ENCODE results near the gene IREB2. TPM values are rescaled to one million over a fixed set of nuclear protein-coding genes. Genes with fewer than 3 reads are reported as not detected.
"Not testable (repeated sequence)": the region's sequence is repeated elsewhere in the genome, so short reads cannot be mapped to it uniquely, and the experiment has no call there.

The IREB2 gene
- total RNA-seq, 2 donors from 2014 or later: 79.0 to 92.8 TPM

GRCh38 chr15:78429477-78429876 is 8.5 kb upstream of the IREB2 start:
- peaks cover 0 to 5% of the 10 kb centered on the region in 2 donors for H3K4me1 Mint-ChIP-seq (ENCODE audit: low read depth in 2 of 2)
- no peak overlapping the region for H3K27ac Mint-ChIP-seq
- peaks cover 31% of the 10 kb centered on the region in 2 donors for H3K27me3 Mint-ChIP-seq
- DNase-seq (ENCODE audit: low spot score): no peak
- no peaks in the 10 kb centered on the region for H3K9me3 Mint-ChIP-seq
- no peak for ATAC-seq
- no peak overlapping the region for H3K4me3 Mint-ChIP-seq
- no peaks in the 10 kb centered on the region for H3K36me3 Mint-ChIP-seq

- Mint-ChIP-seq H3K9me3 (no peaks in the 10 kb centered on the region), H3K36me3 (no peaks in the 10 kb centered on the region), H3K4me3 (no peak overlapping the region), H3K4me1 (ENCODE audit: low read depth in 2 of 2) (peaks cover 4 to 6% of the 10 kb centered on the region in 2 donors), H3K27me3 (peaks cover 15 to 25% of the 10 kb centered on the region in 2 donors), H3K27ac (no peak overlapping the region)
- ATAC-seq: no peak
- no peak for DNase-seq (ENCODE audit: low spot score)
Measured at GRCh38 chr15:78431955-78432354, 6.1 kb upstream of the IREB2 start.

DNA sequence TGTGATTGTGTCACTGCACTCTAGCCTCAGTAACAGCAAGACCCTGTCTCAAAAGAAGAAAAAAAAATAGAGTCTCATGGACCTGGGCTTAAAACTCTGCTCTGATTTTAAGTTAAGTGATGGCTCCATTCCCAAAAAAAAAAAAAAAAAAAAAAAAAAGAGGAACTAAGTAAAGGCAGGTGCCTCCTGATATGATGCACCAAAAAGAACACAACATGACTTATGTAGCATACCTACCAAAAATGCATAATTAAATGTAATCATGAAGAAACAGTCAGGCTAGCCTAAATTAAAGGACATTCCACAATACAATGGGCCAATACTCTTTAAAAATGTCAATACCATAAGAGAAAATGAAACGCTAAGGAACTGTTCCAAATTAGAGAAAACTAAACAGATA is 5.4 kb upstream of the IREB2 start:
- DNase-seq (ENCODE audit: low spot score) (no peak), ATAC-seq (no peak)
- no peak overlapping the region for H3K27ac Mint-ChIP-seq
- H3K9me3 Mint-ChIP-seq: no peaks in the 10 kb centered on the region
- H3K4me1 Mint-ChIP-seq (ENCODE audit: low read depth in 2 of 2): peaks cover 10 to 13% of the 10 kb centered on the region in 2 donors
- no peaks in the 10 kb centered on the region for H3K36me3 Mint-ChIP-seq
- H3K4me3 Mint-ChIP-seq: no peak overlapping the region
- H3K27me3 Mint-ChIP-seq: peaks cover 15 to 25% of the 10 kb centered on the region in 2 donors

- no peaks in the 10 kb centered on the region for H3K9me3 Mint-ChIP-seq
- ATAC-seq (no peak), DNase-seq (ENCODE audit: low spot score) (no peak)
- peaks cover 12 to 17% of the 10 kb centered on the region in 2 donors for H3K4me1 Mint-ChIP-seq (ENCODE audit: low read depth in 2 of 2)
- H3K4me3 Mint-ChIP-seq: no peak overlapping the region
- no peak overlapping the region for H3K27ac Mint-ChIP-seq
- peaks cover 14 to 25% of the 10 kb centered on the region in 2 donors for H3K27me3 Mint-ChIP-seq
- H3K36me3 Mint-ChIP-seq: no peaks in the 10 kb centered on the region
Measured at GRCh38 chr15:78434134-78434533, 3.9 kb upstream of the IREB2 start.

- not testable (repeated sequence) for H3K9me3 Mint-ChIP-seq, H3K4me3 Mint-ChIP-seq, H3K27ac Mint-ChIP-seq
Measured at GRCh38 chr15:78434711-78435110, 3.3 kb upstream of the IREB2 start.

DNA sequence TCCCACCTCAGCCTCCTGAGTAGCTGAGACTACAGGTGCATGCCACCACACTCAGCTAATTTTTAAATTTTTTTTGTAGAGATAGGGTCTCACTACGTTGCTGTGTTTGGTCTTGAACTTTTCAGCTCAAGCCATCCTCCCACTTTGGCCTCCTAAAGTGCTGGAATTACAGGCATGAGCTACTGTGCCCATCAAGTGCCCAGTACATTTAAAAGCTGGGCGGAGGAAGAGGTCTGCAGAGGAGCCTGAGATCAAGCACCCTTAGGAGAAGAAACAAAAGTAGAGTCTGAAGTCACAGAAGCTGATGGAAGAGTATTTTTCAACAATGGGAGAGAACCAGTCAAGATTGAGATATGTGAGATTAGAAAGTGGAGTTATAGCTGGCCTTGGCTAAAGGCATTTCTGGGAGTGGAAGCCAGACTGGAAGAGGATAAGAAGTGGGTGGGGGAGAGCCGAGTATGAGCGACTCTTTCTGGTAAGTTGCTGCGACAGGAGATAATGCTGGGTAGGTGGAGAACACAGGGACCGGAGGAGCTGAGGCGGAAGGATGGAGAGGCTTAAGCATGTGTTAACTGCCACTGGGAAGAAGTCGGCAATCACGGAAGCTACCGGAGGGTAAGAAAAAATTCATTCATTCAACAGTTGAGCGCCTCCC is 782 bp upstream of the IREB2 start:
- Mint-ChIP-seq H3K27me3 (peaks cover 7 to 9% of the 10 kb centered on the region in 2 donors), H3K27ac (peak overlapping the region; percentile 90 to 92), H3K4me3 (peak overlapping the region; percentile 96), H3K4me1 (ENCODE audit: low read depth in 2 of 2) (peaks cover 26 to 37% of the 10 kb centered on the region in 2 donors), H3K9me3 (no peaks in the 10 kb centered on the region), H3K36me3 (peaks cover 6% of the 10 kb centered on the region)
- ATAC-seq (no peak), DNase-seq (ENCODE audit: low spot score) (no peak)

More at GRCh38 chr15:78434711-78435110, 3.3 kb upstream of the IREB2 start:
- DNase-seq (ENCODE audit: low spot score); ATAC-seq; H3K36me3 Mint-ChIP-seq: not testable (repeated sequence)
- peaks cover 8 to 20% of the 10 kb centered on the region in 2 donors for H3K27me3 Mint-ChIP-seq
- peaks cover 14 to 20% of the 10 kb centered on the region in 2 donors for H3K4me1 Mint-ChIP-seq (ENCODE audit: low read depth in 2 of 2)

GRCh38 chr15:78438619-78439285 is 736 bp downstream of the IREB2 start:
- no peaks in the 10 kb centered on the region for H3K9me3 Mint-ChIP-seq
- peak overlapping the region; percentile 96 for H3K4me3 Mint-ChIP-seq
- H3K27ac Mint-ChIP-seq: peak overlapping the region; percentile 90 to 92
- peaks cover 6% of the 10 kb centered on the region for H3K36me3 Mint-ChIP-seq
- DNase-seq (ENCODE audit: low spot score) (no peak), ATAC-seq (no peak)
- H3K4me1 Mint-ChIP-seq (ENCODE audit: low read depth in 2 of 2): peaks cover 35 to 37% of the 10 kb centered on the region in 2 donors
- H3K27me3 Mint-ChIP-seq: peaks cover 0 to 2% of the 10 kb centered on the region in 2 donors

- Mint-ChIP-seq H3K27me3 (no peaks in the 10 kb centered on the region), H3K36me3 (peaks cover 11% of the 10 kb centered on the region), H3K4me1 (ENCODE audit: low read depth in 2 of 2) (peaks cover 44 to 48% of the 10 kb centered on the region in 2 donors), H3K9me3 (no peaks in the 10 kb centered on the region), H3K27ac (peak overlapping the region; percentile 37 to 57), H3K4me3 (peak overlapping the region; percentile 41)
- ATAC-seq: no peak
- DNase-seq (ENCODE audit: low spot score): no peak
Measured at GRCh38 chr15:78440375-78441373, 2.7 kb downstream of the IREB2 start.

GRCh38 chr15:78444255-78444654 is 6.2 kb downstream of the IREB2 start:
- no peaks in the 10 kb centered on the region for H3K27me3 Mint-ChIP-seq
- peaks cover 46 to 48% of the 10 kb centered on the region in 2 donors for H3K4me1 Mint-ChIP-seq (ENCODE audit: low read depth in 2 of 2)
- no peak overlapping the region for H3K4me3 Mint-ChIP-seq
- H3K36me3 Mint-ChIP-seq: peaks cover 23% of the 10 kb centered on the region
- DNase-seq (ENCODE audit: low spot score): no peak
- peak overlapping the region in 1 of 2 donors; percentile 42 for H3K27ac Mint-ChIP-seq
- no peak for ATAC-seq
- no peaks in the 10 kb centered on the region for H3K9me3 Mint-ChIP-seq

DNA sequence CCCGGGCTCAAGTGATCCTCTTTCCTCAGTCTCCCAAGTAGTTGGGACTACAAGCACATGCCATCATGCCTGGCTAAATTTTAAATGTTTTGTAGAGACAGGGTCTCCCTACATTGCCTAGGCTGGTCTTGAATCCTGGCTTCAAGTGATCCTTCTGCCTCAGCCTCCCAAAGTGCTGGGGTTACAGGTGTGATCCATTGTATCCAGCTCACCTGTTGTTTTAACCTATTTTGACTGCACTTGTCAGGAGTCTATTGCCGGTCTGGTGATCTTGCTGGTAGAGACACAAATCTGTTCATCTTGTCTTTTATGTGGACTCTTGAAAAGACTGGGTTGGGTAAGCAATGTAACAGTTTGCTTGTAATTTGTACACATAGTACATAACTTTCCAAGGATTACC is 7.9 kb downstream of the IREB2 start:
- H3K27me3 Mint-ChIP-seq: no peaks in the 10 kb centered on the region
- no peaks in the 10 kb centered on the region for H3K9me3 Mint-ChIP-seq
- peak overlapping the region; percentile 2 to 59 for H3K27ac Mint-ChIP-seq
- H3K4me1 Mint-ChIP-seq (ENCODE audit: low read depth in 2 of 2): peaks cover 46% of the 10 kb centered on the region in 2 donors
- H3K4me3 Mint-ChIP-seq: peak overlapping the region; percentile 41
- ATAC-seq (no peak), DNase-seq (ENCODE audit: low spot score) (no peak)
- peaks cover 21% of the 10 kb centered on the region for H3K36me3 Mint-ChIP-seq

GRCh38 chr15:78446551-78446950 is 8.5 kb downstream of the IREB2 start:
- Mint-ChIP-seq H3K9me3 (no peaks in the 10 kb centered on the region), H3K27me3 (no peaks in the 10 kb centered on the region), H3K36me3 (peaks cover 17% of the 10 kb centered on the region), H3K4me3 (no peak overlapping the region), H3K4me1 (ENCODE audit: low read depth in 2 of 2) (peaks cover 41 to 42% of the 10 kb centered on the region in 2 donors), H3K27ac (peak overlapping the region; percentile 2 to 59)
- ATAC-seq (no peak), DNase-seq (ENCODE audit: low spot score) (no peak)

GRCh38 chr15:78448441-78449219 is 10.6 kb downstream of the IREB2 start:
- no peaks in the 10 kb centered on the region for H3K9me3 Mint-ChIP-seq
- H3K4me3 Mint-ChIP-seq: no peak overlapping the region
- H3K4me1 Mint-ChIP-seq (ENCODE audit: low read depth in 2 of 2): peaks cover 48 to 61% of the 10 kb centered on the region in 2 donors
- DNase-seq (ENCODE audit: low spot score) (no peak), ATAC-seq (no peak)
- no peaks in the 10 kb centered on the region for H3K27me3 Mint-ChIP-seq
- peaks cover 20% of the 10 kb centered on the region for H3K36me3 Mint-ChIP-seq
- no peak overlapping the region for H3K27ac Mint-ChIP-seq

All from natural killer cell treated with Interleukin-12 subunit alpha and Interleukin-12 subunit beta and Interleukin-15 and Interleukin-18, amount 100 ng/mL, for 72 hours (primary cell).